ENCODE data around the gene WDR59. TPM values are rescaled to one million over a fixed set of nuclear protein-coding genes. Genes with fewer than 3 reads are reported as not detected.
A peak's percentile ranks its signal among the peaks of the same experiment; 100 is the strongest.

Gene WDR59
- total RNA-seq, 4 donors from 2014 or later, result 29.2 to 61.4 (median 45.6) TPM

DNA sequence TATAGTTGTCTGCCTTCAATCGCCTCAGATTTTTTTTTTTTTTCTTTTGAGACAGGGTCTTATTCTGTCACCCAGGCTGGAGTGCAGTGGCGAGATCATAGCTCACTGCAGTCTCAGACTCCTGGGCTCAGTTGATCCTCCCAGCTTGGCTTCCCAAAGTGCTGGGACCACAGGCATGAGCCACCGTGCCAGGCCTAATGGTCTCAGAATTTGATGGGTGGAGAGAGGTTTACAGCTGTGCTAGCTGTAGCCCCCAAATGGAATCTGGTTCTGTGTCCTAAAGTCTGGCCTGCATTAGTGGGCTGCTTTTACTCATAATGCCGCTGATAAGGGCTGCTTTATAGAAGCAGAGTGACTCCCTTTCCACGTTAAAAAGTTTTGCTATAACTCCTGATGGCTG, 19.0 kb upstream of the WDR59 start:
- Histone ChIP-seq H3K27me3 (no peaks in the 10 kb centered on the region), H3K4me1 (peaks cover 0 to 22% (median 2%) of the 10 kb centered on the region in 4 donors), H3K27ac (no peak overlapping the region), H3K9me3 (no peaks in the 10 kb centered on the region), H3K4me3 (no peak overlapping the region), H3K36me3 (no peaks in the 10 kb centered on the region)
- WGBS, 2 donors, result 84 to 87% methylated on average over 5 of the region's 5 CpGs
- TF ChIP-seq POLR2A (IDR thresholded peaks at IDR 0.05) (no peak), EP300 (IDR thresholded peaks at IDR 0.05) (no peak)
- TF ChIP-seq, protein P1, sequence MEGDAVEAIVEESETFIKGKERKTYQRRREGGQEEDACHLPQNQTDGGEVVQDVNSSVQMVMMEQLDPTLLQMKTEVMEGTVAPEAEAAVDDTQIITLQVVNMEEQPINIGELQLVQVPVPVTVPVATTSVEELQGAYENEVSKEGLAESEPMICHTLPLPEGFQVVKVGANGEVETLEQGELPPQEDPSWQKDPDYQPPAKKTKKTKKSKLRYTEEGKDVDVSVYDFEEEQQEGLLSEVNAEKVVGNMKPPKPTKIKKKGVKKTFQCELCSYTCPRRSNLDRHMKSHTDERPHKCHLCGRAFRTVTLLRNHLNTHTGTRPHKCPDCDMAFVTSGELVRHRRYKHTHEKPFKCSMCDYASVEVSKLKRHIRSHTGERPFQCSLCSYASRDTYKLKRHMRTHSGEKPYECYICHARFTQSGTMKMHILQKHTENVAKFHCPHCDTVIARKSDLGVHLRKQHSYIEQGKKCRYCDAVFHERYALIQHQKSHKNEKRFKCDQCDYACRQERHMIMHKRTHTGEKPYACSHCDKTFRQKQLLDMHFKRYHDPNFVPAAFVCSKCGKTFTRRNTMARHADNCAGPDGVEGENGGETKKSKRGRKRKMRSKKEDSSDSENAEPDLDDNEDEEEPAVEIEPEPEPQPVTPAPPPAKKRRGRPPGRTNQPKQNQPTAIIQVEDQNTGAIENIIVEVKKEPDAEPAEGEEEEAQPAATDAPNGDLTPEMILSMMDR (IDR thresholded peaks at IDR 0.05), result no peak
- no peak for DNase-seq (ENCODE audit: low spot score in 2 of 2)

DNA sequence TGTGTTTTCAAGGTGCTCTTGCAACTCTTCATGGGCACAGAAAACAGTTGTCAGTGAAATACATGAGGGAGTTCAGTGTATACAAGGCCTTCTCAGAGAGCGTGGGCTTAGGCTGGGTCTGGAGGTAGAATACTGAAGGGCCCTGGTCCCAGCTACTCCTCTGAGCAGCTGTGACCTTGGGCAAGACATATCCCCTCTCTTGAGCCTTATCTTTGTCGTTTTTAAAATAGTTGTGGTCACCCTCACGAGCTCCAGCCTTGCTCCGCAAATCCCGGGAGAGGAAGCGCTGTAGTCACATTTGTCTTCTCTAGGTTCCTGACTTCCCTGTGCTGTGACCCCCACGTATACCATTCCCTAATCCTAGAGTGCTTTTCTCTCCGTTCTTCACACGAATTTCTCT, 17.6 kb upstream of the WDR59 start:
- no peak for DNase-seq (ENCODE audit: low spot score in 2 of 2)
- Histone ChIP-seq H3K4me1 (peaks cover 0 to 30% (median 2%) of the 10 kb centered on the region in 4 donors), H3K27me3 (no peaks in the 10 kb centered on the region), H3K36me3 (no peaks in the 10 kb centered on the region), H3K4me3 (no peak overlapping the region), H3K9me3 (no peaks in the 10 kb centered on the region), H3K27ac (no peak overlapping the region)
- TF ChIP-seq EP300 (IDR thresholded peaks at IDR 0.05) (no peak), POLR2A (IDR thresholded peaks at IDR 0.05) (no peak)
- TF ChIP-seq, protein P1 (IDR thresholded peaks at IDR 0.05), result no peak
- whole genome bisulfite sequencing, 2 donors, result 72 to 73% methylated on average over 9 of the region's 9 CpGs

DNA sequence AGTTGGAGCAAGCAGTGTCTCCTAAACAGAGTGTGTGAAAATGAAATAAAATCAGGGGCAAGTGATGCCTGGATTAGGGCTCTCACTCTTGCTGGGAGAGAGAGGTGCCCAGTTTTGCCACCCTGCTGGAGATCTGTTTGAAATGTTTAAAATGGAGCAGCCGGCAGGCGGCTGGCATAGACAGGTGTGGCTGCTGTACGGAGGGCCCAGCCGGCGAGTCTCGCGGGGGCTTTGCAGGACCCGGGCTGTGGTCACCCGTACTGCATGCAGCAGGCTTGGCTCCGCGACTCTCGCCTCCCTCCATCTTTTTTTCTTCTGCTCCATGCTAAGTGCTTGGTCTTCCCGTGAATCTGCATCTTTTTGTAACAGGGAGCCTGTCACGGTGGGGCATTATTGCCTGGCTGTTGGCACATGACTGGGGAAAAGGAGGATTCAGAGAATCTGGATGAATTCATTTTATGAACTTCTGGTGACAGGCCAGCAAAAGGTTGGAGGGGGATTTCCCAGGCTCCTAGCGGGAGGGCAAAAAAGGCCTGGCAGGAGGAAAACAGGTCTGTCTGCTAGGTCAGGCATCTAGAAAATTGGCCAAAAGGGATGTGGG, 15.7 kb upstream of the WDR59 start:
- Histone ChIP-seq H3K36me3 (no peaks in the 10 kb centered on the region), H3K27ac (peak overlapping the region in 1 of 4 donors; percentile 91), H3K4me3 (peak overlapping the region; percentile 65 to 90 (median 78)), H3K9me3 (no peaks in the 10 kb centered on the region), H3K4me1 (peaks cover 0 to 30% (median 2%) of the 10 kb centered on the region in 4 donors), H3K27me3 (no peaks in the 10 kb centered on the region)
- 7 to 20% methylated on average over 15 of the region's 15 CpGs for WGBS, 2 donors
- TF ChIP-seq EP300 (IDR thresholded peaks at IDR 0.05), result no peak
- no peak for TF ChIP-seq POLR2A (IDR thresholded peaks at IDR 0.05)
- TF ChIP-seq, protein P1 (IDR thresholded peaks at IDR 0.05), result no peak
- no peak for DNase-seq (ENCODE audit: low spot score in 2 of 2)

DNA sequence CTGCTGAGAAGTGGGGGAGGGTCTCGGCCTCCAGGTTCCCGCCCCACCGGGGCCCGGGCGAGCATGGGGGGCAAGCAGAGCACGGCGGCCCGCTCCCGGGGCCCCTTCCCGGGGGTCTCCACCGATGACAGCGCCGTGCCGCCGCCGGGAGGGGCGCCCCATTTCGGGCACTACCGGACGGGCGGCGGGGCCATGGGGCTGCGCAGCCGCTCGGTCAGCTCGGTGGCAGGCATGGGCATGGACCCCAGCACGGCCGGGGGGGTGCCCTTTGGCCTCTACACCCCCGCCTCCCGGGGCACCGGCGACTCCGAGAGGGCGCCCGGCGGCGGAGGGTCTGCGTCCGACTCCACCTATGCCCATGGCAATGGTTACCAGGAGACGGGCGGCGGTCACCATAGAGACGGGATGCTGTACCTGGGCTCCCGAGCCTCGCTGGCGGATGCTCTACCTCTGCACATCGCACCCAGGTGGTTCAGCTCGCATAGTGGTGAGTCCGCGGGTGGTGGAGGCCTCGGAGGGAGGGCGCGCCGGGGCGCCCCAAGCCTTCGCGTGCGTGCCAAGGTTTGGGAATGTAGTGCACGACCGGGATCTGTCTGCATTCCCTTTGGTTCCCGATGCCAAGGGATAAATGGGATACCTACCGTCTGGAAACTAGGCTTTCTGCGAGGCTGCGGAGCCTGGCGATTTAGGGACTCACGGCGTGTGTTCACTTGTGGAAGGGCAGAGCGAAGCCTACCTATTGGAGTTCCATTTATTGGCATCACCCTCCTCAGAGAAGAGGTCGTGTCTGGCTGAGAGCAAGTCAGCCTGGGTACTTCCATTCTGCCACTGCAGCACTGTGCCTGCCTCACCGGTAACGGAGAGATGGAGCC, 14.9 kb upstream of the WDR59 start:
- Histone ChIP-seq H3K36me3 (no peaks in the 10 kb centered on the region), H3K27ac (peak overlapping the region in 3 of 4 donors; percentile 66 to 91 (median 73)), H3K4me3 (peak overlapping the region; percentile 65 to 90 (median 78)), H3K4me1 (peaks cover 0 to 30% (median 2%) of the 10 kb centered on the region in 4 donors), H3K9me3 (no peaks in the 10 kb centered on the region), H3K27me3 (no peaks in the 10 kb centered on the region)
- 1 to 2% methylated on average over 33 to 43 of the region's 71 CpGs for WGBS, 2 donors
- TF ChIP-seq EP300 (IDR thresholded peaks at IDR 0.05) (no peak), POLR2A (IDR thresholded peaks at IDR 0.05) (no peak)
- TF ChIP-seq, protein P1 (IDR thresholded peaks at IDR 0.05), result peak in 1 of 5 experiments; percentile 7
- DNase-seq (ENCODE audit: low spot score in 2 of 2), result no peak

DNA sequence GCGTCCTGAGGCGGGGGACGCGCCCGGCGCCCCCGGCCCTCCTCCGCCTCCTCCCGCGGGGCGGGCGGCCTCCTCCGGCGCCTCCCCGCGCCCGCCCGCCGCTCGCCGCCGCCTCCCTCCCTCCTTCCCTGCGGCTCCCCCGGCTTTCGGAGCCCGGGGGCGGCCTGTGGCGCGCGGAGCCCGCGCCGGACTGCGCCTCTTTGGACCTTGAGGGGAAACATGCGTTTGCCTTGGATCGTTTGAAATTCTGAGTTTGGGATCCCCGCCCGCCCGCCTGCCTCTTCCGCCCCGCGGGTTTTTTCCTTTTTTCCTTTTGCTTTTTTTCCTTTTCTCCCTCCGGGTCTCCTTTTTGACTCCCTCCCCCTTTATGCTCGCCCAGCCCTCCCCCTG, 14.3 kb upstream of the WDR59 start:
- TF ChIP-seq, protein P1 (IDR thresholded peaks at IDR 0.05), result no peak
- no peak for TF ChIP-seq POLR2A (IDR thresholded peaks at IDR 0.05)
- no peak for TF ChIP-seq EP300 (IDR thresholded peaks at IDR 0.05)
- Histone ChIP-seq H3K27me3 (no peaks in the 10 kb centered on the region), H3K9me3 (no peaks in the 10 kb centered on the region), H3K4me1 (peaks cover 0 to 30% (median 2%) of the 10 kb centered on the region in 4 donors), H3K4me3 (peak overlapping the region; percentile 65 to 90 (median 78)), H3K27ac (peak overlapping the region in 3 of 4 donors; percentile 66 to 91 (median 73)), H3K36me3 (no peaks in the 10 kb centered on the region)
- no peak for DNase-seq (ENCODE audit: low spot score in 2 of 2)
- WGBS, 2 donors, result 1% methylated on average over 22 to 23 of the region's 44 CpGs

Measured in tibial nerve (tissue), 4 donors.